GDM1 (cell line): ENCODE measurements around the gene CCDC68.

ENCODE experiments used
- DNase-seq: peaks from one replicate; lab custom pipeline; 2025; lab: John Stamatoyannopoulos, UW

CCDC68 gene

DNA sequence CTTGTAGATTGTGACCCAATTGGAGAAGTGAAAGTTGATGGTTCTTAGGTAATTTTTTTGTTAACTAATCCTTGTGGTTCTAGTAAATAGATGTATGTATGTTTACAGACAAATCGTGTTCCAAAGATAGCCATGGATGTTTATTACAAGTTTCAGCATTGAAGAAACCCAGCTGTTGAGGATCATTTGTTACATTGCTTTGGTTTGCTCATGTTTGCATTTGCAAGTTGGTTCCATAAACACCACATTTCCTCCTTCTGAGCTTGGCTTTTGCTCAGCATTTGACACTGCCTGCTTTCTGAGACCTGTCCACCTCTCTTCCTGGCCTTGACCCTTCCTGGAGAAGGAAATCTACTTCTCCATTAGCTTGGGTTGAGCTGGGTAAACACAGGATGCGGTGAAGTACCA, 1.8 kb upstream of the CCDC68 start:
- no peak for DNase-seq

DNA sequence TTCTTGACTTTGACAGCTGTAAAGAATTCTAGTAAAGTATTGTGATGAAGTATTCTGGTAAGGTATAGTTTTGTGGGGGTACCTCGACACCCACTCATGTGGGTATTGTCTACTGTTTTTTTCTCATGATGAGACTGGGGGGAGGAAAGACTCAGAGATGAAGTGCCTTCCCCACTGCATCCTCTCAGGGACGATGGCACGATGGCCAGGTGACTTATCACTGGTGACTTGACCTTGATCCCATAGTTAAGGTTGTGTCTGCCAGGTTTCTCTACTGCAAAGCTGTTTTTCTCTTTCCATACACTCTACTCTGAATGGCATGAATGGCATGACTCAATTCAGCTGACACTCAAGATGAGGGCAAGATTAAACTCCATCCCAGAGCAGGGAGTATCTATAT, 936 bp upstream of the CCDC68 start:
- no peak for DNase-seq

DNA sequence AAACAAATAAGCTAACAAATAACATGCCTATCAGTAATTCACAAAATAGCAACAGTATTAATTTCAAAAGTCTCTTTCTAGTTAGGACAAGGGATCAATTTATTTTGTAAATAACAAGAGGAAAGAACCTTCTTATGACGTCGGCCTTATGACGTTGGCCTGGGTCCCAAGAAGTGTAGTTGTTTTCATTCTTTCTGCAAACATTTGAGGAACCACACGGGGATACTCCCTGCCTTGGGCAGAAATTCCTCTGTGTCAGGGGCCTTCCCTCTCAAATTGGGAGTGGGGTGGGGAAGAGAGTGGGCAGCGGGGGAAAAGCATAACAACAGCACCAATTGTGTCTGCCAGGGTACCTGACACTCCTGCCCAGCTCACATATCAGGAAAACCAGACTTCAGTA, 1.3 kb downstream of the CCDC68 start:
- DNase-seq: no peak

DNA sequence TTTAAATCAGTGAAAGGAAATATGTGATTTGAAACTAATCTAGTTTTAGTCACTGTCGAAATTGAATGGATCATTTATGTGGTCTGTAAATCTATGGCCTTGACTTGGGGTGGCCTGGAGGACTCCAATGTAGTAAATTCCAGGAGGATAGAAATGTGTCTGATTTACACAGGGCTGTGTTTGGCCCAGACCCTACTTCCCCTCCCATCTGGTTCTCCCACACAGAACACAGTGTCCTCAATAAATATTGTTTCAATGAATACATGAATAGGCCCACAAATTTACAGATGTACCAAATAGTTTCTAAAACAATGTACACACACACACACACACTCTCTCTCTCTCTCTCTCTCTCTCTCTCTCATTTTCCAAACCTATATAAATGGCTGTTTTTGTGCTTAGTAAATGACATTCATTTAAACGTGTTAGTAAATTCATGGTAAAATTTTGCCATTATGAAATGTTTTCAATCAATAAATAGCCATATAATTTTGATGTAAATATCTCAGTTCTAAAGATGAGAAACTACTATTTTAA, 1.9 kb downstream of the CCDC68 start:
- no peak for DNase-seq

DNA sequence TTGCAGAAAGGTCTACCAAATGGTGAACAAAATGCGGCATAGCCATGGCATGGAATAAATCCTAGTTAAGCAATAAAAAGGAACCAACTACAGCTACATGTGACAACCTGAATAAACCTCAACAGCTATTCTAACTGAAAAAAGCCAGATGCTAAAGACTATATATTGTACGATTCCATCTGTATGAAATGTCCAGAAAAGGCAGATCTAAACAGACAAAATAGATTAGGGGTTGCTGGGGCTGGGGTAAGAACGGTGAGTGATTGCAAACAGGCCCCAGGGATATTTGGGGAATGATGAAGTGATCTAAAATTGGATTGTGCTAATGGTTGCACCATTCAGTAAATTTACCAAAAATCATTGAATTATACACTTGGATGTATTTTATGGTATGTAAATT, 2.8 kb downstream of the CCDC68 start:
- no peak for DNase-seq

DNA sequence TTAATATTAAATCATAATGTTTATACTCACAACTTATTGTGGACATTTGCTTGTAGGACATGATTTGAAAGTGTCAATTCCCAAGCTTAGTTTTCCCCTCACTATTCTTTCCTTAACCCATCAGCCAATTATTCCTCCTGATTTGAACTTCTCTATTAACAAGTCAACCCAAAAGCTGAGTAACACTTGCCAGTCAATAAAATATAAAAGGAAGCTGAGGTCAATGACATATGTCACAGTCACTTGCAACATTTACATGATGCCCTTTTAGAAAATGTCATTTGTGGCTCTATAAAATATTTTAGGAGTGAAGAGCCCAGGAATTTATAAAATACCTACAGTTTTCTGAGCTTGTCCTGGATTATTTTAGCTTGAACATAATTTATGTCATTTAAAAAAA, 7.2 kb downstream of the CCDC68 start:
- no peak for DNase-seq

DNA sequence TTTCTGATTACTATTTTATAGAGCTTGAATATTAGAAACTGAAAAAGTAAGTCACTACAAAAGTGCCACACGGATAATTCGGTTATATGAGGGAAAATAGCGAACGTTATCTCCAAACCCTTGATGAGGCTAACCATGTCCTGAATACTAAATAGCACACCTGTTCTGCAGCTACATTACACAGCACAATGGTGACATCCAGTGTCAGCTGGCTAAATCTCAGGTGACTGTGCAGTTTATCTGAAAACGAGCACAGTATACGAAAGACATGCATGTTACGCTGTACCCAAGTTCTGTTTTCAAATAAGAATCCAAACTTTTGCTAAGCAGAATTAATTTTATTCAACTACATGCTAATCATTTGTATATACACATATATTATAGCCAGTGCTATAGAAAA, 9.0 kb downstream of the CCDC68 start:
- no peak for DNase-seq

DNA sequence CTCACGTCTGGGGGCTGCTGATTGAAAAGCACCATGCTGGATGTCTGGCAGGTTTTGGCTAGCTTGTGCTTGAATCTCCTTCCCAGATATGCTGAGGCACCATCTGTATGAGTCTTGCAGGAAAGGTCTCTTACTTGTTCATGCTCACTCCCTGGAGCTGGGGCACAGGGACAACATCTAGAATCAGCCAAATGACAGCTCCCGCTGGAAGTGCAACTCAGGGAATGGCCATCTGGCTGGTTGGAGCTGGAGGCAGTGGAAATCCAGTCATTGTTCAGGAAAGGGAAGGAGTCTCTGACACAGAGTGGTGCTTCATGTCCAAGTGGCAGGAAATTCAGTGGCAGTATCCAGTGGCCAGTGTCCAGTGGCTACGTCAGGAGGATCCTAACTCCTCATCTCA, 9.7 kb downstream of the CCDC68 start:
- no peak for DNase-seq

DNA sequence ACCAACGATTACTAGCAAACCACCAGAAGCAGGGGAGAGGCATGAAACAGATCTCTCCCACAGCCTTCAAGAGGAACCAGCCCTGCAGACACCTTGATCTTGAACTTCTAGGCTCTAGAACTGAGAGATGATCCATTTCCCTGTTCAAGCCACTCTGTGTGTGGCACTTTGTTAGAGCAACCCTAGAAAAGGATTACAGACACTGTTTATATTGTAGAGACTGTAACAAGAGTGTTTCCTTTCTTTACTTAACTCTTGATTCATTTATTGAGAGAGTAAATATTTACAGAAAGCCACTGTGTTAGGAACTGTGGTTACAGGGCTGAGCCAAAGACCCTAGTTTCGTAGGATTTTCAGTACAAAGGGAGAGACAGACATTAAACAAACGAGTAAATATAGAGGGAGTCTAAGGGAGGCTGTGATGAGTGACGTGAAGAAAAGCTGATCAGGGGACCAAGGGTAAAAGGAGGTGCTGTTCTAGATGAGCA, 10.9 kb downstream of the CCDC68 start:
- DNase-seq: no peak

DNA sequence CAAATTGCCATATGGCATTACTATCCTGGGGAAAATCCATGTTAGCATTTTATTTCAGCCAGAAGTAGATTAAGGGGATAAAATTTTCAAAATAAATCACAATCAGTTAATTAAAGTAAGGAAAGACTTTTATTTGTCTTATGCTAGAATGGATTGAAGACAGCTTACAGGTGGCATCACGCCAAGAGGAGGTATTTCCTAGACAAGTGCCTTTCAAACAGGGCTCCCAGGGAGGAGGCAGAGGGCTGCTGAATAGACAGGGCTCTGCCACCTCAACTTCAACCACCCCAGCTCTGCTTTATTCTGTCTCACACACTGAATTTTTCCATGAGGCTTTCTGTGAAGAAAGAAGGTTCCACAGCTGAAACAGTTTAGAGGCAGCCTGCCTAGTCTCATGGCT, 12.2 kb downstream of the CCDC68 start:
- DNase-seq: no peak

DNA sequence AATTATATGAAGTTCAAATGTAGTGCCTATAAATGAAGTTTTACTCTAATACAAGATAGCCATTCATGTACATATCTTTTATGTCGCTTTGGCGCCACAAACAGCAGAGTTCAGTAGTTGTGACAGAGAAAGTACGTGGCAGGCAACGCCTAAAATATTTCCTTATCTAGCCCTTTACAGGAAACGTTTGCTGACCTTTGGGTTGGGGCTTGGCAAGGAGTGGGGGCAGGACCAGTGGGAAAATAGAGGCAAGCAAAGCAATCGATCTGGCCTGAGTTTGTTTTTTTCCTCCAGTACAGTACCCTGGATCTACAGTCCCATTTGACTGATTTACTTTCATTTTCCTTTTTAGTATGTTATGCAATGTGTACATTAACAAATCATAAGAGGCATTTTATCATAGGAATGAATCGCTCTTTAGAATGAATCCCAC, 13.1 kb downstream of the CCDC68 start:
- DNase-seq: no peak

DNA sequence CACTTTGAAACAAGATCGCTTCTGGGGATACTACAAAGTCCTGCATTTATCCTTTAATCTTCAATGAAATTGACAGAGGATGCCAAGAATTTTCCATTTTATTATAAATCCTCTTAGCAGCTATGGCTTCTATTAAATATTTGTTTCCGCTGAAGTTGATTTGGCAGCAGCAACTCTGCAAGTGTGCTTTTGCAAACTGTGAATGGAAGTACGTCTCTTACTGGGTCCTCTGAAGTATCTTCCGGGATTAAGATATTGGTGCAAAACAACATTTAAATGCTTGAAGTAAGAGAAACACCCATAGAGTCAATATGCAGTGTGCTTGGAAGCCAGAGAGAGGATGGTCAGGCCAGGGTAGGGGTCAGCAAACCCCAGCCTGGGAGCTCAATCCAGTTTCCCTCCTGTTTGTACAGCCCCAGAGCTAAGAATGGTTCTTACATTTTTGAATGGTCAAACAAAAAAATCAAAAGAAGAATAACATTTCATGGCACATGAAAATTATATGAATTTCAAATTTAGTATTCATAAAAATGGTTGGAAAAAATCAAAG, 13.6 kb downstream of the CCDC68 start:
- DNase-seq: no peak

GRCh38 chr18:54942569-54942968, 16.7 kb downstream of the CCDC68 start:
- DNase-seq: no peak

GRCh38 chr18:54942144-54942543, 17.1 kb downstream of the CCDC68 start:
- DNase-seq: no peak

DNA sequence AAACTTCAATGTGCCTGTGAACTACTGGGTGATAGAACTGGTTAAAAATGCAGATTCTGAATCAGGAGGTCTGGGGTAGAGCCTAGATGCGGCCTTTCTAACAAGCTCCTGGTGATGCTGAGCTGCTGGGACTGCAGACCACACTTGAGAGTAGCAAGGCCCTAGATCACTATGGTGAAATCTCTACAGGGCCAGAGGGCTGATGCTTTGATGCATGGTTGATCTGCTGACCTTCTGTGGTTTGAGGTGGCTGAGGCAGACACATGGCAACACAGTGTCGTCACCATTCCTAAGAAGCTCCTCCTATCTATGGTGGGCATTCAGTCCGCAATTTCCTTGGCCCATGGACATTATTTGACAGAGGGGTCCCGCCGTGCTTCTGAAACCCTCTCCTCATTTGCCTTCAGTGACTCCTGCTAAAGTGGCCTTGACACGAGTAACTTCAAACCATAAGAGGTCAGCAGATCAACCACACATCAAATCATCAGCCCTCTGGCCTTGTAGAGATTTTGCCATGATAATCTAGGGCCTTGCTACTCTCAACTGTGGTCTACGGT, 19.8 kb downstream of the CCDC68 start:
- DNase-seq: no peak

- no peak for DNase-seq
Measured at GRCh38 chr18:54938506-54938905, 20.8 kb downstream of the CCDC68 start.

GRCh38 chr18:54932472-54932871, 26.8 kb downstream of the CCDC68 start:
- no peak for DNase-seq

GRCh38 chr18:54931152-54931551, 28.1 kb downstream of the CCDC68 start:
- no peak for DNase-seq

- DNase-seq: no peak
Measured at GRCh38 chr18:54928236-54928635, 31.0 kb downstream of the CCDC68 start.

GRCh38 chr18:54926593-54927325, 32.5 kb downstream of the CCDC68 start:
- no peak for DNase-seq

DNA sequence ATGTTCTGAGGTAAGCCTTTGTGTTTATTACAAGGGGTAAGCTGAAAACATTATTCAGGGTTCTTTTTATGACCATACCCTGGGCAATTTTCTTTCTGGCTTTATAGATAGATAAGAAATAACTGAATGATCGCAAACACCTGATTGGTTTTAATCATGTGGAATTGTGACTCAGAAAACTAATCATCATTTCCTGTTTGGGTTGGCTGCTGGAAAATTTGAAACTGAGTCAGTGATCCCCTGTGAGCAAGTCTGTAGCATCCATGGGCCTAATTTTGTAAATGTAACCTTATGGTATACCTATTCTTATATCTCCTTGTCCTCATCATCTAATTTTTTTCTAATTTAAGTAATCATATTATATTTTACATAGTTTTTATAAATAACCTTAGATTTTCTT, 34.3 kb downstream of the CCDC68 start:
- DNase-seq: no peak

- no peak for DNase-seq
Measured at GRCh38 chr18:54923339-54923956, 35.8 kb downstream of the CCDC68 start.

DNA sequence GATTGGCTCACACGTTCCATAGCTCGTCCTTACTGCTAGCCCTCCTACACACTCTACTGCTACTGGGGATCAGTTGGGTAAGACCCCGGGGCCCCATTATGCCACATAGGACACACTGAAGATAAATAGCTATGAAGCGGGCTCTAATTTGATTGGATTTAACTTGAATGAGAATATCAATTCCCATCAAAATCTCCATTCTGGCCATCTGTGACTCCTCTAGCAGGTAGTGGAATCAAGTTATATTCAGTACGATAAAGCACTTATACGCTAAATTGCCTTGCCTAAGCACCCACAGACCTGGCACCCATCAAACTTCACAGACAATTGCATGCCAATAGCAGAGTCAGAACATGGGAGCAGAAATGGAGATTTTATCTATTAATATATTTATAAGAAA, 39.8 kb downstream of the CCDC68 start:
- DNase-seq: no peak
